Measurements from ENCODE around the gene CES2. TPM values are rescaled to one million over a fixed set of nuclear protein-coding genes. Genes with fewer than 3 reads are reported as not detected.

The CES2 gene
- total RNA-seq, 1 experiment from 2014 or later: 54.3 TPM

- no peak for DNase-seq (ENCODE audit: low spot score)
Measured at GRCh38 chr16:66918803-66919568, 16.3 kb upstream of the CES2 start, which contains the start of gene CDH16. Gene CDH16 (minus strand): TSS chr16:66918885. CDS start chr16:66918065, 820 bp downstream.

GRCh38 chr16:66919569-66920298, 15.6 kb upstream of the CES2 start:
- no peak for DNase-seq (ENCODE audit: low spot score)

- no peak for DNase-seq (ENCODE audit: low spot score)
Measured at GRCh38 chr16:66920299-66920590, 15.1 kb upstream of the CES2 start.

- no peak for DNase-seq (ENCODE audit: low spot score)
Measured at GRCh38 chr16:66920924-66921680, 14.2 kb upstream of the CES2 start.

- no peak for DNase-seq (ENCODE audit: low spot score)
Measured at GRCh38 chr16:66921729-66922450, 13.4 kb upstream of the CES2 start.

GRCh38 chr16:66923247-66923731, 12.0 kb upstream of the CES2 start:
- no peak for DNase-seq (ENCODE audit: low spot score)

- DNase-seq (ENCODE audit: low spot score): no peak
Measured at GRCh38 chr16:66923866-66924265, 11.4 kb upstream of the CES2 start.

- no peak for DNase-seq (ENCODE audit: low spot score)
Measured at GRCh38 chr16:66924527-66925321, 10.6 kb upstream of the CES2 start.

- no peak for DNase-seq (ENCODE audit: low spot score)
Measured at GRCh38 chr16:66925322-66925840, 9.9 kb upstream of the CES2 start, which contains the start of gene RRAD. Gene RRAD (minus strand): TSS chr16:66925535. CDS start chr16:66925179, 356 bp downstream.

- no peak for DNase-seq (ENCODE audit: low spot score)
Measured at GRCh38 chr16:66926171-66926947, 9.0 kb upstream of the CES2 start.

GRCh38 chr16:66926961-66927436, 8.3 kb upstream of the CES2 start:
- DNase-seq (ENCODE audit: low spot score): peak; percentile 42

- no peak for DNase-seq (ENCODE audit: low spot score)
Measured at GRCh38 chr16:66927918-66928649, 7.2 kb upstream of the CES2 start.

- peak; percentile 51 for DNase-seq (ENCODE audit: low spot score)
Measured at GRCh38 chr16:66928702-66929388, 6.5 kb upstream of the CES2 start.

- DNase-seq (ENCODE audit: low spot score): peak; percentile 50
Measured at GRCh38 chr16:66930189-66930588, 5.1 kb upstream of the CES2 start.

GRCh38 chr16:66931665-66932064, 3.7 kb upstream of the CES2 start:
- no peak for DNase-seq (ENCODE audit: low spot score)

GRCh38 chr16:66932076-66932475, 3.2 kb upstream of the CES2 start:
- no peak for DNase-seq (ENCODE audit: low spot score)

GRCh38 chr16:66933776-66934137, 1.6 kb upstream of the CES2 start:
- peak; percentile 40 for DNase-seq (ENCODE audit: low spot score)

Measured in HT-29 (cell line).